Glomerular endothelial cell (primary cell): ENCODE measurements around the gene SRSF6. TPM values are rescaled to one million over a fixed set of nuclear protein-coding genes. Genes with fewer than 3 reads are reported as not detected.
"Not testable (repeated sequence)": the region's sequence is repeated elsewhere in the genome, so short reads cannot be mapped to it uniquely, and the experiment has no call there.

Experiments used
- DNase-seq: peaks from one replicate; pipeline ENCODE4 v3.0.0-alpha.2; 2011; ENCODE audit warnings: low read depth, low spot score; ENCODE audit errors: extremely low read depth
- total RNA-seq: library from RNA; depleted of rRNA; stranded (reverse); fragments of >200 nt; gene quantifications from 2 replicates; pipeline ENCODE4 v1.2.3, GENCODE V29; 2015

The SRSF6 gene
- 54.0 and 59.1 TPM in 2 replicates for total RNA-seq

GRCh38 chr20:43457640-43458421, at the start of gene SRSF6:
TSS of gene SRSF6 (plus strand) at chr20:43457896. CDS start at chr20:43458034, 138 bp downstream.
- DNase-seq, result peak; percentile 67

- no peak for DNase-seq
Observed at GRCh38 chr20:43408848-43409576, 48.7 kb upstream of the SRSF6 start.

- DNase-seq, result no peak
Observed at GRCh38 chr20:43409577-43409913, 48.2 kb upstream of the SRSF6 start.

- no peak for DNase-seq
Observed at GRCh38 chr20:43415661-43416430, 41.9 kb upstream of the SRSF6 start.

- DNase-seq, result no peak
Observed at GRCh38 chr20:43416591-43417228, 41.0 kb upstream of the SRSF6 start.

GRCh38 chr20:43420192-43420591, 37.5 kb upstream of the SRSF6 start:
- DNase-seq, result no peak

- not testable (repeated sequence) for DNase-seq
Observed at GRCh38 chr20:43420913-43421312, 36.8 kb upstream of the SRSF6 start.

GRCh38 chr20:43426172-43426571, 31.5 kb upstream of the SRSF6 start:
- DNase-seq, result no peak

GRCh38 chr20:43430265-43431133, 27.2 kb upstream of the SRSF6 start:
- no peak for DNase-seq

- no peak for DNase-seq
Observed at GRCh38 chr20:43431134-43431519, 26.6 kb upstream of the SRSF6 start.

GRCh38 chr20:43432498-43432897, 25.2 kb upstream of the SRSF6 start:
- no peak for DNase-seq

GRCh38 chr20:43433250-43433854, 24.3 kb upstream of the SRSF6 start:
- no peak for DNase-seq

GRCh38 chr20:43434565-43434964, 23.1 kb upstream of the SRSF6 start:
- no peak for DNase-seq

GRCh38 chr20:43438578-43439316, 18.9 kb upstream of the SRSF6 start:
- no peak for DNase-seq

GRCh38 chr20:43440531-43440930, 17.2 kb upstream of the SRSF6 start:
- DNase-seq, result no peak

GRCh38 chr20:43442282-43442880, 15.3 kb upstream of the SRSF6 start:
- no peak for DNase-seq

GRCh38 chr20:43444107-43444506, 13.6 kb upstream of the SRSF6 start:
- no peak for DNase-seq

GRCh38 chr20:43446361-43446879, 11.3 kb upstream of the SRSF6 start:
- DNase-seq, result no peak
